Loucy (cell line): ENCODE measurements around the gene DLK2.

ENCODE experiments used
- H2AFZ ChIP-seq: fragments of 200-600 bp; sonication (generic); 2 replicates; pipeline ENCODE4 v1.6.0; 2016; ENCODE audit warnings: antibody characterized with exemption, mild to moderate bottlenecking, low read length, moderate library complexity
- H3F3A ChIP-seq: fragments of 200-600 bp; 2 replicates; pipeline ENCODE4 v1.6.0; 2016; ENCODE audit warnings: antibody characterized with exemption, low read depth, mild to moderate bottlenecking
- H3K27me3 ChIP-seq: fragments of 200-600 bp; sonication (generic); 2 replicates; pipeline ENCODE4 v1.6.1; 2014; ENCODE audit warnings: low read length, mild to moderate bottlenecking; ENCODE audit not compliant: insufficient read depth, poor library complexity, severe bottlenecking
- H3K36me3 ChIP-seq: fragments of 200-600 bp; sonication (generic); 2 replicates; pipeline ENCODE4 v1.6.1; 2016; ENCODE audit warnings: low read length; ENCODE audit not compliant: insufficient read depth
- H3K4me1 ChIP-seq: fragments of 200-600 bp; sonication (generic); 2 replicates; pipeline ENCODE4 v1.5.1; 2014; ENCODE audit warnings: low read length, mild to moderate bottlenecking; ENCODE audit not compliant: insufficient read depth, poor library complexity, severe bottlenecking
- H3K4me2 ChIP-seq: fragments of 200-600 bp; sonication (generic); 2 replicates; pipeline ENCODE4 v1.6.0; 2014; ENCODE audit warnings: antibody characterized with exemption, low read length, low read depth, mild to moderate bottlenecking; ENCODE audit not compliant: poor library complexity, severe bottlenecking
- H3K4me3 ChIP-seq: fragments of 200-600 bp; sonication (generic); 2 replicates; pipeline ENCODE4 v1.5.1; 2014; ENCODE audit warnings: low read length, mild to moderate bottlenecking, mixed read lengths; ENCODE audit not compliant: poor library complexity, severe bottlenecking
- H3K79me2 ChIP-seq: fragments of 200-600 bp; sonication (generic); 2 replicates; pipeline ENCODE4 v1.6.1; 2014; ENCODE audit warnings: low read length; ENCODE audit not compliant: insufficient read depth
- H3K9ac ChIP-seq: fragments of 200-600 bp; sonication (generic); 2 replicates; pipeline ENCODE4 v1.6.0; 2014; ENCODE audit warnings: mild to moderate bottlenecking, low read depth, low read length, moderate library complexity; ENCODE audit not compliant: poor library complexity, severe bottlenecking
- H3K9me2 ChIP-seq: fragments of 200-600 bp; sonication (generic); replicated peaks from 2 replicates; pipeline ENCODE4 v1.6.1; 2016; ENCODE audit warnings: low read depth, low read length, mixed read lengths
- H3K9me3 ChIP-seq: fragments of 200-600 bp; sonication (generic); 2 replicates; pipeline ENCODE4 v1.6.1; 2014; ENCODE audit warnings: mild to moderate bottlenecking, antibody characterized with exemption, low read length, low read depth; ENCODE audit not compliant: insufficient read depth
- H4K20me1 ChIP-seq: fragments of 200-600 bp; sonication (generic); 2 replicates; pipeline ENCODE4 v1.6.0; 2014; ENCODE audit warnings: antibody characterized with exemption, low read length, mild to moderate bottlenecking; ENCODE audit not compliant: insufficient read depth, poor library complexity, severe bottlenecking
- CTCF ChIP-seq: fragments of 200-600 bp; sonication (generic); conservative IDR thresholded peaks from 2 replicates; pipeline ENCODE4 v1.5.1; 2014; ENCODE audit warnings: mild to moderate bottlenecking, antibody characterized with exemption, low read length
- EZH2phosphoT487 ChIP-seq: fragments of 200-600 bp; IDR thresholded peaks from 2 replicates; pipeline ENCODE4 v1.6.1; 2018; ENCODE audit warnings: antibody characterized with exemption, mild to moderate bottlenecking, moderate library complexity, borderline replicate concordance

The DLK2 gene

GRCh38 chr6:43433148-43433547, 22.2 kb downstream of the DLK2 start:
- no peak overlapping the region for H3K4me2 ChIP-seq
- H3K36me3 ChIP-seq, result no peaks in the 10 kb centered on the region
- H3F3A ChIP-seq, result no peaks in the 10 kb centered on the region
- H3K9ac ChIP-seq, result no peak overlapping the region
- TF ChIP-seq EZH2phosphoT487 (no peak), CTCF (no peak)
- peaks cover 9% of the 10 kb centered on the region for H3K4me1 ChIP-seq
- H4K20me1 ChIP-seq, result no peaks in the 10 kb centered on the region
- peaks cover 10% of the 10 kb centered on the region for H3K79me2 ChIP-seq
- no peaks in the 10 kb centered on the region for H3K9me2 ChIP-seq
- H3K4me3 ChIP-seq, result no peak overlapping the region
- H3K9me3 ChIP-seq, result no peaks in the 10 kb centered on the region
- H2AFZ ChIP-seq, result no peak overlapping the region
- no peaks in the 10 kb centered on the region for H3K27me3 ChIP-seq

DNA sequence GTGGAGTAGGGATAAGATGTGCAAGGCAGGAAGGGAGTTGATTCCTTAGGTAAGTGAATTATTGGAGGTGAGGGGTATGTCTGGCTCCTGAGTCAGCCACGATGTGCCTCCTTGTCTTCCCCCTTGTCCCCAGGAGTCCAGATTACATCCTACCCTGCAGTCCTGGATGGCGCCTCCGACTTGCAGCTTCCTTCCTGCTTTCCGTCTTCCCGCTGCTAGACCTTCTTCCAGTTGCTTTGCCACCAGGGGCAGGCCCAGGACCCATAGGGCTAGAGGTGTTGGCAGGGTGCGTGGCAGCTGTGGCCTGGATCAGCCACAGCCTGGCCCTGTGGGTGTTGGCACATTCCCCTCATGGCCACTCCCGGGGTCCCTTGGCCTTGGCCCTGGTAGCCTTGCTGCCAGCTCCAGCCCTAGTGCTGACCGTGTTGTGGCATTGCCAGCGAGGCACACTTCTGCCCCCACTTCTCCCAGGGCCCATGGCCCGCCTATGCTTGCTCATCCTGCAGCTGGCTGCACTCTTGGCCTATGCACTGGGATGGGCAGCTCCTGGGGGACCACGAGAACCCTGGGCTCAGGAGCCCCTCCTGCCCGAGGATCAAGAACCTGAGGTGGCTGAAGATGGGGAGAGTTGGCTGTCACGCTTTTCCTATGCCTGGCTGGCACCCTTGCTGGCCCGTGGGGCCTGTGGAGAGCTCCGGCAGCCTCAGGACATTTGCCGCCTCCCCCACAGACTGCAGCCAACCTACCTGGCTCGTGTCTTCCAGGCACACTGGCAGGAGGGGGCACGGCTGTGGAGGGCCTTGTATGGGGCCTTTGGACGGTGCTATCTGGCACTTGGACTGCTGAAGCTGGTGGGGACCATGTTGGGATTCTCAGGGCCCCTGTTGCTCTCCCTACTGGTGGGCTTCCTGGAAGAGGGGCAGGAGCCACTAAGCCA, 23.1 kb downstream of the DLK2 start:
- peaks cover 9% of the 10 kb centered on the region for H3K4me1 ChIP-seq
- H3K4me2 ChIP-seq, result no peak overlapping the region
- no peaks in the 10 kb centered on the region for H3F3A ChIP-seq
- H2AFZ ChIP-seq, result no peak overlapping the region
- H3K79me2 ChIP-seq, result peaks cover 12% of the 10 kb centered on the region
- TF ChIP-seq EZH2phosphoT487, result no peak
- no peak overlapping the region for H3K9ac ChIP-seq
- no peaks in the 10 kb centered on the region for H3K9me3 ChIP-seq
- no peaks in the 10 kb centered on the region for H3K27me3 ChIP-seq
- H3K9me2 ChIP-seq, result no peaks in the 10 kb centered on the region
- no peaks in the 10 kb centered on the region for H3K36me3 ChIP-seq
- H3K4me3 ChIP-seq, result no peak overlapping the region
- no peaks in the 10 kb centered on the region for H4K20me1 ChIP-seq

DNA sequence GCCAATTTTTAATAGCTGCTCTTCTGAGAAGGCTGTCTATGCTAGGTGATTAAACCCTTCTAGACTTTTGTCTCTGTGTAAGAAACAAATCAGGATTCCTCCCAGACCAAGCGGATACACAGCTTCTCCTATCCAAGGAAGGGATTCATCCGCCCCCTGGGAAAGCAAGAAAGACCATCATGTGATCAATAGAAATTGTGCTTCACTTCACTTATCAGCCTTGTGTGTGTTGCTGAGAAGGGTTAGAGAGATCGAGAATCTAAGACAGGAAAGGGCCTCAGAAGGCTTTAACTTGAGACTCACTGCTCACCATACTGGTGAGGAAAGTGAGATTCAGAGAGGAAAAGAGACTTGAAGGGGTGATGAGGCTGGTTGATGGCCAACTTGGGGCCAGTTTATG, 26.5 kb downstream of the DLK2 start:
- Histone ChIP-seq H3F3A (no peaks in the 10 kb centered on the region), H3K79me2 (peaks cover 12% of the 10 kb centered on the region), H4K20me1 (no peaks in the 10 kb centered on the region), H3K4me3 (peak overlapping the region; percentile 99), H3K9me2 (no peaks in the 10 kb centered on the region), H3K27me3 (no peaks in the 10 kb centered on the region), H3K9me3 (no peaks in the 10 kb centered on the region), H3K36me3 (no peaks in the 10 kb centered on the region), H3K9ac (peak overlapping the region; percentile 90), H2AFZ (no peak overlapping the region), H3K4me1 (peaks cover 13% of the 10 kb centered on the region), H3K4me2 (peak overlapping the region; percentile 96)
- TF ChIP-seq EZH2phosphoT487 (no peak), CTCF (no peak)
